ENCODE results near the gene QRICH1. TPM values are rescaled to one million over a fixed set of nuclear protein-coding genes. Genes with fewer than 3 reads are reported as not detected.

QRICH1 gene
- total and polyA plus RNA-seq, 4 donors, result 35.1 to 76.0 (median 52.9) TPM

DNA sequence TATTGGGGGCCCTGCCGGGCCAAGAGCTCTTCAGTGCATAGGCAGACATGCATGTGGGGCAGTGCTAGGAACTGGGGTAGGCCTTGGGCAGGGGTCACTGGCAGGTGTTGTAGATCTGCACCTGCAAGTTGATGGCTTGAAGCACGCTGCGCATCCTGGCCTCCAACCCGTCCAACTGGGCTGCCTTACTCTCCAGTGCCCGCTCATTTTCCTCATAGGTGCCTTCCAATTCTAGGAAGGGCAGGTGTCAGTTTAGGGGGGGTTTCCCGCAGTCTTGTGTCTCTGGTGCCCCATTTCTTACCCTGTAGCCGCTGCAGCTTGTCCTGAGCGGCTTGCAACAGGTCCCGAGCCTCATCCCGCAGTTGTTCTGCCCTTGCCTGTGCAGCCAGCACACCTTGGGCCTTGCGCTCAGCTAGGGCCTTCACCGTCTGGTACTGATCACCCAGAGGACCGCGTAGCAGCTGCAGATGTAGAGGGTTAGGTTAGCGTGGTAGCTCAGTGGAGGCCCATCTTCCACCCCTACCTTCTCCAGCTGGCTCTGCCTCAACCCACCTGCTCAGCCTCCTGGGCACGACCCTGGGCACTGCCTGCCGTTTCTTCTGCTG lies 27.4 kb upstream of the QRICH1 start:
- 80 to 83% methylated on average over 17 of the region's 17 CpGs for WGBS, 2 donors
- no peak for ATAC-seq (ENCODE audit: insufficient read depth, low FRiP score)
- peaks cover 15 to 64% (median 53%) of the 10 kb centered on the region in 4 donors for H3K36me3 ChIP-seq (ENCODE audit: control insufficient read depth in 4 of 4, insufficient read depth in 4 of 4, low read length in 4 of 4)

DNA sequence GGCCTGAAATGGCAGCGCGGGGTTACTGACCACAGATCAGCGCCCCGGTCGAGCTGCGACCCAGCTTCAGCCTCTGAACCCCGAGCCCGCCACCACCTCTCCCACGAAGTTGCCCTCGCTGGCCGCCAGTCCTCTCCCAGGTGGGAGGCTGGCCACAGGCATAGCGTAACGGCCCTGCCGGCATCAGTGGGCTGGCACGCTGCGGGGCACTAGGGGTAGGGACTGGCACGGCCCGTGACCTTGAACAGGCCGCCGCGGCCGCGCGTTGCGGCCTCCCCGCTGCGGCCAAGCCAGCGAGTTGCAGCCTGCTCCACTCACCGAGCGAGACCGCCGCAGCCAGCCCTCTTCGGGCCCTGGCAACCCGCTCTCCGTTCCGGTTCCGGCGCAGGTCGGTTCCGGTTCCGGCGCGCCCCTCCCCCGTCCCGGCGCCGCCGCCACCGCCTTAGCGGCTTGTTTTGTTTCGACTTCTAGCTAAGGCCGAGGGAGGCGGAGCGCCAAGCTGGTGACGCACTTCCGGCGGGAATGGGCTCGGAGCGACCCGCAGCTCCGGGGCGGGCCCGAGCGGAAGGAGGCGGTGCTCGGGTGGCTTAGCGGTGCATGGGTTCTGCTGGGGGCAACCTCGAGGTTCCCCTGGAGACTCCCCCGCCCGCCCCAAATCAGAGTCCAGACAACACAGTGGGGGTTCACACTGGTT lies 26.7 kb upstream of the QRICH1 start, which contains the start of gene USP19:
TSS of gene USP19 (minus strand) at position 386 of the 694 bp plus-strand sequence. CDS start 1,678 bp downstream, outside the sequence.
- H3K4me1 ChIP-seq (ENCODE audit: control insufficient read depth in 5 of 5, insufficient read depth in 5 of 5, low read length in 5 of 5), result peaks cover 0 to 17% (median 8%) of the 10 kb centered on the region in 5 donors
- DNase-seq (peak; percentile 94 to 97 (median 94)), ATAC-seq (ENCODE audit: insufficient read depth, low FRiP score) (peak; percentile 90)
- H3K9ac ChIP-seq (ENCODE audit: insufficient read depth in 1 of 2, low read length in 2 of 2), result peak within 1 kb of the TSS; percentile 95 to 97
- peaks cover 18 to 65% (median 53%) of the 10 kb centered on the region in 4 donors for H3K36me3 ChIP-seq (ENCODE audit: control insufficient read depth in 4 of 4, insufficient read depth in 4 of 4, low read length in 4 of 4)
- 0 to 1% methylated on average over 68 to 70 of the region's 70 CpGs for WGBS, 2 donors
- peak within 1 kb of the TSS; percentile 91 for H3K4me3 ChIP-seq
- no peaks in the 10 kb centered on the region for H3K27me3 ChIP-seq (ENCODE audit: control insufficient read depth in 3 of 3, insufficient read depth in 3 of 3, low read length in 2 of 3)
- no peaks in the 10 kb centered on the region for H3K9me3 ChIP-seq (ENCODE audit: control insufficient read depth in 4 of 4, insufficient read depth in 3 of 4, low read length in 3 of 4)
- TF ChIP-seq, protein P1, sequence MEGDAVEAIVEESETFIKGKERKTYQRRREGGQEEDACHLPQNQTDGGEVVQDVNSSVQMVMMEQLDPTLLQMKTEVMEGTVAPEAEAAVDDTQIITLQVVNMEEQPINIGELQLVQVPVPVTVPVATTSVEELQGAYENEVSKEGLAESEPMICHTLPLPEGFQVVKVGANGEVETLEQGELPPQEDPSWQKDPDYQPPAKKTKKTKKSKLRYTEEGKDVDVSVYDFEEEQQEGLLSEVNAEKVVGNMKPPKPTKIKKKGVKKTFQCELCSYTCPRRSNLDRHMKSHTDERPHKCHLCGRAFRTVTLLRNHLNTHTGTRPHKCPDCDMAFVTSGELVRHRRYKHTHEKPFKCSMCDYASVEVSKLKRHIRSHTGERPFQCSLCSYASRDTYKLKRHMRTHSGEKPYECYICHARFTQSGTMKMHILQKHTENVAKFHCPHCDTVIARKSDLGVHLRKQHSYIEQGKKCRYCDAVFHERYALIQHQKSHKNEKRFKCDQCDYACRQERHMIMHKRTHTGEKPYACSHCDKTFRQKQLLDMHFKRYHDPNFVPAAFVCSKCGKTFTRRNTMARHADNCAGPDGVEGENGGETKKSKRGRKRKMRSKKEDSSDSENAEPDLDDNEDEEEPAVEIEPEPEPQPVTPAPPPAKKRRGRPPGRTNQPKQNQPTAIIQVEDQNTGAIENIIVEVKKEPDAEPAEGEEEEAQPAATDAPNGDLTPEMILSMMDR (IDR thresholded peaks at IDR 0.05; ENCODE audit: control extremely low read depth, extremely low read depth), result no peak
- peak within 1 kb of the TSS; percentile 94 to 97 for H3K27ac ChIP-seq (ENCODE audit: low read depth in 1 of 2, low read length in 1 of 2)

More for the DNA sequence above, 27.4 kb upstream of the QRICH1 start:
- DNase-seq, result no peak
- Histone ChIP-seq H3K4me1 (ENCODE audit: control insufficient read depth in 5 of 5, insufficient read depth in 5 of 5, low read length in 5 of 5) (peaks cover 0 to 17% (median 8%) of the 10 kb centered on the region in 5 donors), H3K4me3 (no peak overlapping the region), H3K9ac (ENCODE audit: insufficient read depth in 1 of 2, low read length in 2 of 2) (peak overlapping the region in 1 of 2 donors; percentile 46), H3K27ac (ENCODE audit: low read depth in 1 of 2, low read length in 1 of 2) (peak overlapping the region; percentile 94 to 97), H3K9me3 (ENCODE audit: control insufficient read depth in 4 of 4, insufficient read depth in 3 of 4, low read length in 3 of 4) (no peaks in the 10 kb centered on the region), H3K27me3 (ENCODE audit: control insufficient read depth in 3 of 3, insufficient read depth in 3 of 3, low read length in 2 of 3) (no peaks in the 10 kb centered on the region)
- TF ChIP-seq, protein P1 (IDR thresholded peaks at IDR 0.05; ENCODE audit: control extremely low read depth, extremely low read depth), result no peak

DNA sequence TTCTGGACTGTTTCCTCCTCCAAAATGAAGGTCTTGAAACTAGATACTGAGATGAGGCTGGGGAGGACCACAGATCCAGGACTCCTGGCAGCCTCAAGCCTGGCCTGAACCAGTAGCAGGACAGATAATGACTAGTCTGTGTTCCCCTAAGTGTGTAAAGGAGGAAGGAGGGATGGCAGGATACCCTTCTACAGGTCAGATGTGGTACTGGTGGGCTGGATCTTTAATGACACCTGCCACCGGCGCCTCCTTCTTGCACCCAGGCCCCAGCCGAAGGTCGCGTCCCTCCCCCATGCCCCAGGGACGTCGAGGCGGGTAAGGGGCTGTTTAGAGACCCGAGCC lies 26.2 kb upstream of the QRICH1 start:
- Histone ChIP-seq H3K4me1 (ENCODE audit: control insufficient read depth in 5 of 5, insufficient read depth in 5 of 5, low read length in 5 of 5) (peaks cover 0 to 17% (median 8%) of the 10 kb centered on the region in 5 donors), H3K9ac (ENCODE audit: insufficient read depth in 1 of 2, low read length in 2 of 2) (peak overlapping the region; percentile 95 to 97), H3K27me3 (ENCODE audit: control insufficient read depth in 3 of 3, insufficient read depth in 3 of 3, low read length in 2 of 3) (no peaks in the 10 kb centered on the region), H3K4me3 (peak overlapping the region; percentile 91), H3K27ac (ENCODE audit: low read depth in 1 of 2, low read length in 1 of 2) (peak overlapping the region; percentile 94 to 97), H3K9me3 (ENCODE audit: control insufficient read depth in 4 of 4, insufficient read depth in 3 of 4, low read length in 3 of 4) (no peaks in the 10 kb centered on the region), H3K36me3 (ENCODE audit: control insufficient read depth in 4 of 4, insufficient read depth in 4 of 4, low read length in 4 of 4) (peaks cover 18 to 67% (median 55%) of the 10 kb centered on the region in 4 donors)
- ATAC-seq (ENCODE audit: insufficient read depth, low FRiP score) (no peak), DNase-seq (no peak)
- TF ChIP-seq, protein P1 (IDR thresholded peaks at IDR 0.05; ENCODE audit: control extremely low read depth, extremely low read depth), result no peak
- WGBS, 2 donors, result 0 to 1% methylated on average over 9 of the region's 9 CpGs

Data from lung (tissue), 12 donors.